Stimulated activated CD4-positive, alpha-beta T cell treated with anti-CD3 and anti-CD28 coated beads, Interleukin-12 subunit alpha, Interleukin-12 subunit beta, amount 100 ng/mL, for 4 hours (primary cell): Measurements from ENCODE around the gene CEP68.
A peak's percentile ranks its signal among the peaks of the same experiment; 100 is the strongest.
"Not testable (repeated sequence)": the region's sequence is repeated elsewhere in the genome, so short reads cannot be mapped to it uniquely, and the experiment has no call there.

Source experiments
- DNase-seq: peaks from one replicate; pipeline ENCODE4 v3.0.0-alpha.2; 2020

The CEP68 gene

GRCh38 chr2:65092791-65093190 lies 36.6 kb downstream of the CEP68 start:
- DNase-seq, result no peak

DNA sequence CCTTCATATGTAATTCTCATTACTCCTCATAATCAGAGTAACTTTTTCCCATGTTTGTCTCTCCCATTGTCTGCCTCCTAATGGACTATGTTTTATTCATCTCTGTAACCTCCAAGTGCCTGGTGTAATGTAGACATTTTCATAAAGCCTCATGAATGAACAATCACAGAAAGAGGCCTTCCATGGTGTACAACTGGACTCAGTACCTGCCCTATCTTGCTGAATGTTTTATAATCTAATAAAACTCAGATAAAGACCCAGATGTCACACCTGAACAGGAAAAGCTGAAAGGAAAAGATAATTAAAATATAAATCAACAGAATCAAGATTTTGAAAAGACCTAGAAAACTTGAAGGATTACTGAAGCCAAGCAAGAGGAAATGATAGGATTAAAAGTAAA lies 37.0 kb downstream of the CEP68 start:
- DNase-seq, result no peak

DNA sequence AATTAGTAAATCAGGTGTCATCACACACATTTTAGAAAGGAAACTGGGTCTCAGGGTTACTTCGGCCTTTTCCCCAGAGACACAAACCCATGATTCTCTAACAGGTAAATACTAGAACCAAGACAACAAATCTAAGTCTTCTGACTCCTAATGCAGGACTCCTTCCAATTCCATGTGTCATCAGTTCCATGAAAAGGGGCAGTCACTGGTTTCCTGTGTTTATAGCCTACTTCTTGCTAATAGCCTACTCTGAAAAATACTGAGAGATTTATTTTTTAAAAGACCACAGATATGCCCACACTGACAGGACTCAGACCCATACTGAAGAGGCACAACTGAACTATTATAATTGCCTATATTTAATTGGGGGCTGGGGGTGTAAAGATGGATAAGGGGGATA lies 40.7 kb downstream of the CEP68 start:
- no peak for DNase-seq

DNA sequence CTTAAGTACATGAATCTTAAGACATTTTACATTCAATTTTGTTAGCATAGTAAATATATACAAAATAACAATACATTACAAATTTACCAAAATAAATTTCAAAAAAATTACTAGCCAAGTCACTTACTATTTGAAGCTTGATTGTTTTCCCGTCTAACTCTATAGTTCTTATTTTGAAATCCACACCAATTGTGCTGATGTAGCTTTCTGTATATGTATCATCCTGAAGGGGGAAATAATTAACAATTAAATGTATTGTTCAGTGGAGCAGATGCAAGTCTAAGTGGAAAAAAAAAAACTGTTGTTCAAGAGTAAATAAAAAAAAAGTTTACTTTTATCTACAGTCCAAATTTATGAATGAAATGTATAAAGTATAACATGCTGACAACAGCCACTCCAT lies 41.6 kb downstream of the CEP68 start:
- no peak for DNase-seq

- DNase-seq, result no peak
Measured at GRCh38 chr2:65098741-65099140, 42.5 kb downstream of the CEP68 start.

DNA sequence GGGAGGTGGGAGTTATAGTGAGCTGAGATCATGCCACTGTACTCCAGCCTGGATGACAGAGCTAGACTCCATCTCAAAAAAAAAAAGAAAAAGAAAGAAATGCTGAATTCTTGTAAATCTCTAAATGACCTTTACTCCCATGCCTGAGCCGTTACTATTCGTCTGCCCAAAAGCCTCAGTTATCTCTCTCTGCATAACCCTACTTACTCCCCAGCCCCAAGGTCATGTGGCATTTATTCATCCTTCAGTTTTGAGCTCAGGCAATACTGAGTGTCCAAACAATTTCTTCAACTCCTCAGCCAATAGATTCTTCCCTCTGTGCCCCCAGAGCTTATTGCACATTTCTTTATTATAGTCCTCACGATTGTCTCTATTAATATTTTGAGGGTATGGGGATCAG lies 44.9 kb downstream of the CEP68 start:
- no peak for DNase-seq

DNA sequence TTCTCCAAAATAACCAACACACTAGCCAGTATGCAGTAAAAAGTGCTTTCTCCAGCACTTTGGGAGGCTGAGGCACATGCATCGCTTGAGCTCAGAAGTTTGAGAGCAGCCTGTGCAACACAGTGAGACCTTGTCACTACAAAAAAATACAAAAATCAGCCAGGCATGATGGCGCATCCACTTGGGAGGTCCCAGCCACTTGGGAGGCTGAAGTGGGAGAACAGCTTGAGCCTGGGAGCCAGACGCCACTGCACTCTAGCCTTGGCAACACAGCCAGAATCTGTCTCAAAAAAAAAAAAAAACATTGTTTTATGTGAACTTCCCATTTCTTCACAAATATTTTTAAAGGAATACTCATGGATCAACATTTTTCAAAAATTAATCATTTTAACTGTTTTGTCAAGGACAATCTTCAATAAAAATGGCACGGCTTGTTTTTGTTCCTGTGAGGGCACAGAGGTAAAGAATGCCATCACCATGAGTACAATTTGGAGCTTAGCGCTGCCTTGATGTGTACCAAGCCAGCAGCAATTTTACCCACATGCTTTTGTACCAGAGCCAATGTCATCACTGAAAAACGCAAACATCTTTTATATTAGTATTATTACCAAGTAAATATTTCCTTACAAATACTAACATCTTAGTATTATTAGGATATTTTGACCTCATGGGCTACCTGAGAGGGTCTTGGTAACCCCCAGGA lies 46.9 kb downstream of the CEP68 start:
- DNase-seq, result no peak

DNA sequence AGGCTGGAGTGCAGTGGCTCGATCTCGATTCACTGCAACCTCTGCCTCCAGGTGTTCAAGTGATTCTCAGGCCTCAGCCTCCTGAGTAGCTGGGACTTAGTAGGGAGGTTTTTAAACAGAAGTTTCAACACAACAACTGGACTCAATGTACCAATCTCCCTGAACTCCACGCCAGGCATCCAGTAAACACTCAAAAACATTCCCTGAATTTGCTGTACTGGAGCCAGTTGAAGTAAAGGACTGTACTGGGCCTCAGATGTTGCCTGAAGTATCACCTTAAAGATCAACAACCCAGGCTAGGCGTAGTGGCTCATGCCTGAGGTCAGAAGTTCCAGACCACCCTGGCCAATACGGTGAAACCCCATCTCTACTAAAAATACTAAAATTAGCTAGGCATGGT lies 51.3 kb downstream of the CEP68 start:
- no peak for DNase-seq

- DNase-seq, result no peak
Measured at GRCh38 chr2:65108780-65109179, 52.6 kb downstream of the CEP68 start.

- DNase-seq, result no peak
Measured at GRCh38 chr2:65112633-65113032, 56.4 kb downstream of the CEP68 start.

GRCh38 chr2:65113229-65113628 lies 57.0 kb downstream of the CEP68 start:
- DNase-seq, result no peak

- no peak for DNase-seq
Measured at GRCh38 chr2:65113816-65114215, 57.6 kb downstream of the CEP68 start.

- no peak for DNase-seq
Measured at GRCh38 chr2:65114921-65115320, 58.7 kb downstream of the CEP68 start.

DNA sequence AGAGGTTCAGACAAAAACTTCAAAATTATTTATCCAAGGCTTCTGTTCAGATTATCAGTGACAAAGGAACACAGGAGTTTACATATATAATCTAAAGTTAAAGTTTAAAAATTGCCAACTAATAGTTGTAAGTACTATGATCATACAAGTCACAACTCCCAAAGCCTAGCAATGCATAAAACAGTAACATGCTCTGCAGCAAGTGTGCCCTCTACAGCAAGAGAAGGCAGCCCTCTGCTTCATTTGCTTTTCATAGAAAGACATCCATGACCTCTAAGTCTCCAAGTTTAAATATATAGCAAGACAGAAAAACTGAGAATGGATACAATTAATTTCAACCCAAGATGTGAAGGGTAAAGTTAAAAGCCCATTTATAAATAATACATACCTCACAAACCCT lies 60.4 kb downstream of the CEP68 start:
- DNase-seq, result no peak

GRCh38 chr2:65120990-65121693 lies 64.9 kb downstream of the CEP68 start:
- DNase-seq, result no peak

GRCh38 chr2:65122313-65122712 lies 66.1 kb downstream of the CEP68 start:
- no peak for DNase-seq

GRCh38 chr2:65125457-65125856 lies 69.2 kb downstream of the CEP68 start:
- not testable (repeated sequence) for DNase-seq

DNA sequence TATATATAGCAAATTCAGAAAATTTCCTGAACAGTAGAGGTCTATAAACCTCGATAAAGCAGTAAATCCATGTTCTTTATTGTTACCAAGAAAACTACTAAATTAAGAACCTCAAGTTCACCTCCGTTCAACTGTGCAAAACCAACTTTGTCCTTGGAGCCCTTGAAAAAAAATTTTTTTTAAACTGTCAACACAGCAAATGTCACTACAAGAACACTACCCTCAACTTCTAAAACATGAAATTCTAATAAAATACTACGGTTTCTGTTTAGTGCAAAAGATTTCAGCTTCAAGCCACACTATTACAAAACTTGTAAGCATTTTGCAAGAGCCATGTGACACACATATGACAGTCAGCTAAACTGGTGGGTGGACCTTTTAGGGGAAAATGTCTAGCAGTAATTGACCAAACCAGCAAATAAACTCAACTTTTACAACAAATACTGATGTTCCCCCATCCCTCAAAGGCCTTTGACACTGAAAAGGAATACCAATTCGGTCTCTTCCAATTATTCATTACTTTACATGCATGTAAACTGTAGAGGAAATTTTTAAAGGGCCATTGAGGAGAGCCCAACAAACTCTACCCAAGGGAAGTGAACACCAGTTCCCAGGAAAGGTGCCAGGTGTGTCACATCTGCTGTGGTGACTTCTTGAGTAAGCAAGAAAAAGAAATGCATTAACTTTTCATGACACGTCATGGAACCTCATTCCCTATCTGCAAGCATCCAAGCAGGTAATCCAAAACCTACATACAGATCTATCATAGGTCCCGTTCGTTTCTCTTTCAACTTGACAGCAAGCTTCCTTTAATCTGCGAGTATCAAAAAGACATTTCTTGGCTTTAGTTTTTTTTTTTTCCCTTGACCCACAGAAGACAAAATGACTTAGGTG lies 72.3 kb downstream of the CEP68 start:
- no peak for DNase-seq

GRCh38 chr2:65129286-65129825 lies 73.1 kb downstream of the CEP68 start:
- peak; percentile 36 for DNase-seq

DNA sequence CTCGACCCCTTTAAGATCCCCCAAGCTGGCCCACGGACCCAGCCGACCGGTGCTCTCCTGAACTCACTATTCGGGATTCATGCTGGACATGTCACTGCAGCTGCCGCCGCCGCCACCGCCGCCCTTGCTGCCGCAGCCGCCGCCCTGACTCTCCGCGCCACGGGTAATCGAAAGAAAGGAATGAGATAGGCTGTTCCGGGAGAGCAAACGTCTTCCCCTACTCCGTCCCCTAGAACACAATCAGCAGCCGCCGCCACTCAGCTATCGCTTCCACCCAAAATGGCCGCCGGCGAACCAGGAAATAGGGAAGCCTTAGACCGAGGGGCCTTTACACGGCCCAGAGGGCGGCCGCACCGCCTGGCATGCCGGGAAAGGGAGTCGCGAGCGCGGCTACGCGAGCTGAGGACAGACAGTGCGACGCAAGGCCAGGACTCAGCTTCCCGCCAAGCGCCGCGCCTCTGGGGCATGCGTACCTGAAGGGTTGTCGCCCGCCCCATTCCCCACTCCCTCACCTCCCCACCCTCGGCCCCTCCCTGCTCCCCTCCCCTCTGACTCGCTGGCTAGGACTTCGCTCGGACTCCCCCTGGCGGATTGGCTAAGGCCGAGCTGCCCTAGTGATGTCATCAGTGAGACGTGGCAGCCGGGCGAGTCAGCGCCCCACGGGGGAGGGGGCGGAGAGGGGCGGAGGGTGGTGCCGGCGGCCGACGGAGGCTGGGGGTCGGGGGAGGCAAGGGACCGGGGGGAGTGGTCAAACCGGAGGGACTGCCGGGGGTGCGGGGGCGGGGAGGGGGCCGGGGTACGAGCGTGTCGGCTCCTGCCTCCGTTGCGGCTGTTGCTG lies 73.8 kb downstream of the CEP68 start, which contains the start of gene RAB1A:
RAB1A (minus strand) TSS at position 281 of the 838 bp plus-strand sequence; CDS start at position 90, 191 bp downstream.
- peak; percentile 98 for DNase-seq

GRCh38 chr2:65130664-65131175 lies 74.5 kb downstream of the CEP68 start:
- DNase-seq, result no peak

DNA sequence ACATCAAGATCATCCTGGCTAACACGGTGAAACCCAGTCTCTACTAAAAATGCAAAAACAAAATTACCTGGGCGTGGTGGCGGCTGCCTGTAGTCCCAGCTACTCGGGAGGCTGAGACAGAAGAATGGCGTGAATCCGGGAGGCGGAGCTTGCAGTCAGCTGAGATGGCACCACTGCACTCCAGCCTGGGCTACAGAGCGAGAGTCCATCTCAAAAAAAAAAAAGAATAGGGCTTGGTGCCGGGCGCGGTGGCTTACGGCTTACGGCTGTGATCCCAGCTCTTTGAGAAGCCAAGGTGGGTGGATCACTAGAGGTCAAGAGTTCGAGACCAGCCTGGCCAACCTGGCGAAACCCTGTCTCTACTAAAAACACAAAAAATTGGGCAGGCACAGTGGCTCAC lies 76.7 kb downstream of the CEP68 start:
- DNase-seq, result not testable (repeated sequence)
